GM12801 (cell line): Measurements from ENCODE around the gene TCN2.

Experiments used
- TF ChIP-seq, protein P1 (sequence below): IDR thresholded peaks from one replicate; pipeline ENCODE4 v1.5.1; 2011; ENCODE audit warnings: control low read depth; ENCODE audit not compliant: insufficient read length; ENCODE audit errors: extremely low read depth

TCN2 gene

DNA sequence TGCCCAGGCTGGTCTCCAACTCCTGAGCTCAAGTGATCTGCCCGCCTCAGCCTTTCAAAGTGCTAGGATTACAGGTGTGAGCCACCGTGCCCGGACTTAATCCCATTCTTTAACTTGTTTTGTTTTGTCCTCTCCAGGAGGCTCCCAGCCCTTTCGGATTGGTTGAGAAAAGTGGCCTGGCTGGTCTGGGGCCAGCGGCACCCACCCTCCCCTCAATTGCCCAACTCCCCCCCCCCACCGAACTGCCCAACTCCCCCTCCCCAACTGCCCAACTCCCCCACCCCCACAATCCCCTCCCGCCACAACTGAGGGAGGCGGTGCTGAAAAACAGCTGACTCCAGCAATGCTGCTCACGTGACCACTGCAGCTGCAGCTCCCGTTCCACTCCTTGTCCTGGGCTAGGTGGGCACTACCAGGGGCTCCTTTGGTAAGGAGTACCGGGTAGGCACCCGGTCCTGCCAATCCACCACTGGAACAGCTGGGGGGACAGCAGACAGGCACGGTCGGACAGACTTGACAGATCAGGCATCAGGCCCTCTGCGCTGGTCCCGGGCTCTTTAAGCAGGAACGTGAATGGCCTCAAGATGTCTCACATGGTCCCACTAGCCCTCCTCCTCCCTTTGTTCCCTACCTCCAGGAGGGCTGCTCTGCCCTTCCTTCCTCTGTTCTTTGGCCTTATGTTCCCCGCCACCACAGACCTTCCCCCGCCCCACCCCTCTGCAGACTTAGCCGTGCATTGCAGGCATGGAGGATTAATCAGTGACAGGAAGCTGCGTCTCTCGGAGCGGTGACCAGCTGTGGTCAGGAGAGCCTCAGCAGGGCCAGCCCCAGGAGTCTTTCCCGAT is at the start of gene TCN2:
Gene TCN2, plus strand, starts transcription at position 720 of the 845 bp plus-strand sequence. CDS start 158 bp downstream, outside the sequence.
- TF ChIP-seq, protein P1, sequence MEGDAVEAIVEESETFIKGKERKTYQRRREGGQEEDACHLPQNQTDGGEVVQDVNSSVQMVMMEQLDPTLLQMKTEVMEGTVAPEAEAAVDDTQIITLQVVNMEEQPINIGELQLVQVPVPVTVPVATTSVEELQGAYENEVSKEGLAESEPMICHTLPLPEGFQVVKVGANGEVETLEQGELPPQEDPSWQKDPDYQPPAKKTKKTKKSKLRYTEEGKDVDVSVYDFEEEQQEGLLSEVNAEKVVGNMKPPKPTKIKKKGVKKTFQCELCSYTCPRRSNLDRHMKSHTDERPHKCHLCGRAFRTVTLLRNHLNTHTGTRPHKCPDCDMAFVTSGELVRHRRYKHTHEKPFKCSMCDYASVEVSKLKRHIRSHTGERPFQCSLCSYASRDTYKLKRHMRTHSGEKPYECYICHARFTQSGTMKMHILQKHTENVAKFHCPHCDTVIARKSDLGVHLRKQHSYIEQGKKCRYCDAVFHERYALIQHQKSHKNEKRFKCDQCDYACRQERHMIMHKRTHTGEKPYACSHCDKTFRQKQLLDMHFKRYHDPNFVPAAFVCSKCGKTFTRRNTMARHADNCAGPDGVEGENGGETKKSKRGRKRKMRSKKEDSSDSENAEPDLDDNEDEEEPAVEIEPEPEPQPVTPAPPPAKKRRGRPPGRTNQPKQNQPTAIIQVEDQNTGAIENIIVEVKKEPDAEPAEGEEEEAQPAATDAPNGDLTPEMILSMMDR, result no peak

GRCh38 chr22:30557243-30557642 is 49.7 kb upstream of the TCN2 start:
- TF ChIP-seq, protein P1, result no peak

GRCh38 chr22:30559889-30560288 is 47.1 kb upstream of the TCN2 start:
- TF ChIP-seq, protein P1, result no peak

DNA sequence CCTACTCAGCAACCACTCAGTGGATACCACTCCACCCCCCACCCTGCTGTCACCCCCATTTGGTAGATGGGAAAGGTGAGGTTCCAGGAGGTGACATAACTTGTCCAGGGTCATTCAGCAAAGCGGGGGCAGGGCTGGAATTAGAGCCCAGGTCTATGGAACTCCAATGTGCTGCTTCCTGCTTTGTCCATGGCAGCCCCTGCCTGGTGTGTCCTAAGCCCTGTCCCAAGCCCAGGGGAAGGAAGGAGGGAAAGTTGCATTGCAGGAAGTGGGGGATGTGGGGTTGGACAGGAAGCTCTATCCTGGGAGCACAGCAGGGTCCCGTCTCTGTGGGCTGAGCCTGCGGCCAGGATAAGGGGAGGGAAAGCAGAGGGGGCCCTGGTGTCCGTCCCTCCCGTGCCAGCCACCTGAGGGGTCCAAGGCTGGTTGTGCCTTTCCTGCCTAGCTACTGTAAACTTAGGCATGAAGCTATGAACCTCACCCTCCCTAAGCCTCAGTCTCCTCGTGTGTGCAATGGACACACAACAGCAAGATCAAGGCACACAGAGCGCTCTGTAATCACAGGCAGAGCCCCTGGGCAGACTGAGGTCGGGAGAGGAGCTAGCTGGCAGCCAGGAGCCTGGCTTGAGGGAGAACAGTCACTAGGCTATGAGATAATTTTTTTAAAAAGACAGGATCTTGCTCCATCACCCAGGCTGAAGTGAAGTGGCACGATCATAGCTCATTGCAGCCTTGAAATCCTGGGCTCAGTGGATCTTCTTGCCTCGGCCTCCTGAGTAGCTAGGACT is 45.4 kb upstream of the TCN2 start:
- TF ChIP-seq, protein P1, result no peak

DNA sequence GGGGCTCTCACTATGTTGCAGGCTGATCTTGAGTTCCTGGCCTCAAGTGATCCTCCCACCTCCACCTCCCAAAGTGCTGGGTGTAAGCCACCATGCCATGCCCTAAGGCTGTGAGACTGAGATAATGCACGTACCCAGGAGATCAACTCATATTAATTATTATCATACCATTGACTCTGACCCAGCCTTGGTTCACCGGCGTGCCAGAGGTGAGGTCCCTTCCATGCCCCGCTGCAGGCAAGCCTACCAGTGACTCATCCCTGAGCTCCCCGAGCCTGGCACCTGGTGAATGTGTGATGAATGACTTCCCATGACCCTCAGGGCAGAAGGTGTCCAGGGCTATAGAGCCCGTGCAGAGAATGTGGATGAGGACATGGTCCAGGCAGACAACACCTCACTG is 44.6 kb upstream of the TCN2 start:
- TF ChIP-seq, protein P1, result no peak

DNA sequence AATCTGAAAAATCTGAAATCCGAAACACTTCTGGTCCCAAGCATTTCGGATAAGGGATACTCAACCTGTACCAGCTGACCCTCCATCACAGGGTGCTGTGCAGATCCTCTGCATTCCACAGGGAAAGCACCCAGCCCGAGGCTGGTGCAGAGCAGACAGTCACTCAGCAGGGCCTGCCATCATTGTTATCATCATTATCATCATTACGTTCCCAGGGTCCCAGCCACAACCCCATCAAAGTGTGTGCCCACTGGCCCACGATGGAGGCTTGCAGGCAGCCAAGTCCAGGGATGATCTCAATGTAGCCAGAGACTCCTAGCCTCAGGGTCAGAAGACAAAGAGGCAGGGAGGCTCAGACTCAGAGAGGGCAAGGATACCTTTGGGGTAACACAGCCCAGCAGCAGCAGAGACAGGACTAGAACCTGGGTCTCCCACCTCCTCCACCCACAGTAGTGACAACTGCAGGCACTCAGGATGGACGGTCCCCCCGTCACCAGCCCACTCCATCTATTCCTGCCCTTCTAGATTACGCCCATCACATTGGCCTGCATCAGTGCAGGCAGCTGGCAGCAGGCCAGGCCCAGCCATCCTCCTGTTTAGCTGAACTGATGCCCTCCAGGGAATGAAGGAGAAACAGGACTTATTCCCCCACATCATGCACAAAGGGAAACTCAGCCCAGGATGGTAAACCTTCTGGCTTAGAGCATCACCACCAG is 42.8 kb upstream of the TCN2 start:
- TF ChIP-seq, protein P1, result no peak

DNA sequence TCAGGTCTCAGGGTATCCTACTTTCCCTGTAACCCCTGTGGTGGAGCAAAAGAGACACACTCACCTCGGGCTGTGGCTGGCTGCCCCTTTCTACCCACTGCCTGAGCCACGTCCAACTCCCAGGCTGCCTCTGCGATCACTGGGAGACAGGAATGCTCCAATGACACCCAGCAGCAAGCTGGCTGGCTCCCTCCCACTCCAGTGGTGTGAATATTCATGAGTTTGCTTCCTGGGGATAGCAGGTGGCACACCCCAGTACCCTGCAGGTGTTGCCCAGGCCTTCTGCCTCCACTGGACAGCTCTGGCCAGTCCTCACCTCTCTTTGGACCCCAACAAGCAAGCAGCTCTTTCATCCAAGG is 42.2 kb upstream of the TCN2 start:
- TF ChIP-seq, protein P1, result no peak
